ENCODE measurements around the gene NEU1.

DNA sequence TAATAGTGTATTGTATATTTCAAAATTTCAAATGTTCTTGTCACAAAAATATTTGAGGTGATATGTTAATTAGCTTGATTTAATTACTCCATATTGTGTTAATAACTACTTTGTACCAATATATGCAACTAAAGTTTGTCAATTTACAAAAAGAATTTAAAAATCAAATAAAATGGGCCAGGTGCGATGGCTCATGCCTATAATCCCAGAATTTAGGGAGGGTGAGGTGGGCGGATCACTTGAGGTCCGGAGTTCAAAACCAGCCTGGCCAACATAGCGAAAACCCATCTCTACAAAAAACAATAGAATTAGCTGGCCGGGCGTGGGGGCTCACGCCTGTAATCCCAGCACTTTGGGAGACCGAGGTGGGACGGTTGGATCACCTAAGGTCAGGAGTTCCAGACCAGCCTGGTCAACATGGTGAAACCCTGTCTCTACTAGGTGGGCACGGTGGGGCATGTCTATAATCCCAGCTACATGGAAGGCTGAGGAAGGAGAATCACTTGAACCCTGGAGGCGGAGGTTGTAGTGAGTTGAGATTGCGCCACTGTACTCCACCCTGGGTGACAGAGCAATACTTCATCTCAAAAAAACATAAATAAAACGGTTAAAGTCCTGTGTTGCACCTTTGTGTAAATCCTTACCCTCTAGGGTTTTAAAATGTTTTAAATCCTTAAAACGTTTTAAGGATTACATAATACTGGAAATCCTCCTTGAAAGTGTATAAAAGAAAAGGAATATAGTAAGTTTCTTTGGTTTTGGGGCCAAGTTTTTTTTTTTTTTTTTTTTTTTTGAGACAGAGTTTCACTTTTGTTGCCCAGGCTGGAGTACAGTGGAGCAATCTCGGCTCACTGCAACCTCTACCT, 31.0 kb downstream of the NEU1 start:
- TF ChIP-seq EZH2phosphoT487 (IDR thresholded peaks at IDR 0.05; ENCODE audit: insufficient read depth, low read depth) (no peak), EZH2 (IDR thresholded peaks at IDR 0.05; ENCODE audit: insufficient read depth, poor library complexity, severe bottlenecking) (no peak)
